GM23338 (cell line): Measurements from ENCODE around the gene MAD1L1. TPM values are rescaled to one million over a fixed set of nuclear protein-coding genes. Genes with fewer than 3 reads are reported as not detected.

Experiments
- ATAC-seq: fragments of 200-7000 bp; cut with Tn5 transposase; 3 replicates; pipeline ENCODE4 v1.9.1; 2020
- DNase-seq: peaks from one replicate; pipeline ENCODE4 v3.0.0-alpha.2; 2015; ENCODE audit warnings: low spot score
- H2AFZ ChIP-seq: fragments of 200-600 bp; sonication (generic); 2 replicates; pipeline ENCODE4 v1.8.0; 2016; ENCODE audit warnings: antibody characterized with exemption, mild to moderate bottlenecking, moderate library complexity
- H3F3A ChIP-seq: fragments of 200-600 bp; sonication (generic); replicated peaks from 2 replicates; pipeline ENCODE4 v1.8.0; 2017; ENCODE audit warnings: antibody characterized with exemption, mixed run types, low read depth
- H3K27ac ChIP-seq: fragments of 200-600 bp; sonication (generic); 2 replicates; pipeline ENCODE4 v1.6.1; 2016; ENCODE audit warnings: low read depth
- H3K27me3 ChIP-seq: fragments of 200-600 bp; sonication (generic); 2 replicates; pipeline ENCODE4 v1.8.0; 2016; ENCODE audit warnings: mild to moderate bottlenecking, mixed run types, moderate library complexity; ENCODE audit not compliant: insufficient read depth
- H3K36me3 ChIP-seq: fragments of 200-600 bp; sonication (generic); 2 replicates; pipeline ENCODE4 v1.8.0; 2016; ENCODE audit warnings: mild to moderate bottlenecking; ENCODE audit not compliant: insufficient read depth
- H3K4me1 ChIP-seq: fragments of 200-600 bp; sonication (generic); 2 replicates; pipeline ENCODE4 v1.8.0; 2016; ENCODE audit warnings: mild to moderate bottlenecking, moderate library complexity; ENCODE audit not compliant: insufficient read depth
- H3K4me2 ChIP-seq: fragments of 200-600 bp; sonication (generic); 2 replicates; pipeline ENCODE4 v1.7.1; 2017; ENCODE audit warnings: mixed run types
- H3K4me3 ChIP-seq: fragments of 200-600 bp; sonication (generic); 2 replicates; pipeline ENCODE4 v1.6.1; 2016; ENCODE audit warnings: mixed run types
- H3K79me2 ChIP-seq: fragments of 200-600 bp; sonication (generic); replicated peaks from 2 replicates; pipeline ENCODE4 v1.8.0; 2017; ENCODE audit warnings: mild to moderate bottlenecking; ENCODE audit not compliant: insufficient read depth
- H3K9me2 ChIP-seq: fragments of 200-600 bp; sonication (generic); 2 replicates; pipeline ENCODE4 v1.8.0; 2017; ENCODE audit not compliant: insufficient read depth
- H4K20me1 ChIP-seq: fragments of 200-600 bp; sonication (generic); replicated peaks from 2 replicates; pipeline ENCODE4 v1.8.0; 2017; ENCODE audit warnings: mild to moderate bottlenecking; ENCODE audit not compliant: insufficient read depth
- H3K27ac Mint-ChIP-seq: 2 replicates; pipeline ENCODE4 v1.8.0; 2020; ENCODE audit warnings: inconsistent platforms, mild to moderate bottlenecking, moderate library complexity, mixed read lengths
- H3K27me3 Mint-ChIP-seq: 3 replicates; pipeline ENCODE4 v1.8.0; 2022; ENCODE audit warnings: low read depth, mild to moderate bottlenecking, moderate library complexity, mixed read lengths, inconsistent platforms; ENCODE audit not compliant: insufficient read depth, poor library complexity
- H3K36me3 Mint-ChIP-seq: 3 replicates; pipeline ENCODE4 v1.8.0; 2021; ENCODE audit warnings: low read depth, mild to moderate bottlenecking, inconsistent platforms, moderate library complexity, mixed read lengths
- H3K4me1 Mint-ChIP-seq: 3 replicates; pipeline ENCODE4 v1.8.0; 2020; ENCODE audit warnings: mild to moderate bottlenecking, inconsistent platforms, mixed read lengths
- H3K4me3 Mint-ChIP-seq: 3 replicates; pipeline ENCODE4 v1.8.0; 2021; ENCODE audit warnings: moderate library complexity, mild to moderate bottlenecking, inconsistent platforms, mixed read lengths
- H3K9me3 Mint-ChIP-seq: 3 replicates; pipeline ENCODE4 v1.8.0; 2020; ENCODE audit warnings: moderate library complexity, mild to moderate bottlenecking, inconsistent platforms, mixed read lengths
- CREB1 ChIP-seq: fragments of 250-450 bp; sonication (Bioruptor Pico); IDR thresholded peaks from 2 replicates; pipeline ENCODE4 v1.5.0; 2020; ENCODE audit warnings: low read depth, mild to moderate bottlenecking, moderate library complexity
- ETS1 ChIP-seq: IDR thresholded peaks from 2 replicates; pipeline ENCODE4 v1.6.1; 2016; ENCODE audit warnings: antibody characterized with exemption
- EZH2 ChIP-seq: fragments of 200-600 bp; sonication (generic); IDR thresholded peaks from one replicate; pipeline ENCODE4 v1.8.0; 2017; ENCODE audit warnings: antibody characterized with exemption, mild to moderate bottlenecking, low read depth; ENCODE audit not compliant: unreplicated experiment
- EZH2phosphoT487 ChIP-seq: fragments of 200-600 bp; sonication (generic); IDR thresholded peaks from one replicate; pipeline ENCODE4 v1.8.1; 2018; ENCODE audit warnings: antibody characterized with exemption; ENCODE audit not compliant: unreplicated experiment
- JUNB ChIP-seq: IDR thresholded peaks from one replicate; pipeline ENCODE4 v1.6.1; 2016; ENCODE audit warnings: antibody characterized with exemption; ENCODE audit not compliant: unreplicated experiment
- NANOG ChIP-seq: IDR thresholded peaks from 2 replicates; pipeline ENCODE4 v1.6.1; 2016; ENCODE audit warnings: antibody characterized with exemption, borderline replicate concordance
- POLR2AphosphoS5 ChIP-seq: IDR thresholded peaks from 2 replicates; pipeline ENCODE4 v1.6.1; 2016; ENCODE audit warnings: antibody characterized with exemption, low read depth
- STAT1 ChIP-seq: IDR thresholded peaks from one replicate; pipeline ENCODE4 v1.6.1; 2016; ENCODE audit warnings: antibody characterized with exemption; ENCODE audit not compliant: unreplicated experiment
- ZNF114 ChIP-seq: fragments of 250-450 bp; sonication (Bioruptor Pico); IDR thresholded peaks from 2 replicates; pipeline ENCODE4 v1.5.0; 2020; ENCODE audit warnings: mild to moderate bottlenecking, moderate library complexity
- ZNF331 ChIP-seq: fragments of 250-450 bp; sonication (Bioruptor Pico); IDR thresholded peaks from 2 replicates; pipeline ENCODE4 v1.5.0; 2020; ENCODE audit warnings: low read depth, mild to moderate bottlenecking, moderate library complexity
- ZNF462 ChIP-seq: fragments of 250-450 bp; sonication (Bioruptor Pico); IDR thresholded peaks from 2 replicates; pipeline ENCODE4 v1.5.0; 2020; ENCODE audit warnings: mild to moderate bottlenecking, moderate library complexity
- polyA plus RNA-seq: library from polyadenylated mRNA; unstranded; fragments of >200 nt; fragmentation: Nextera tagmentation; extraction: Ambion mirVana; gene quantifications from 2 replicates; pipeline ENCODE4 v1.2.1, GENCODE V29; 2016
- total RNA-seq: library from RNA; depleted of rRNA; stranded (reverse); fragments of >200 nt; shearing (Covaris generic); gene quantifications from 2 replicates; pipeline ENCODE4 v1.2.3, GENCODE V29; 2014
- TF ChIP-seq, protein P1 (sequence below), 2 experiments: fragments of 200-600 bp in 1 of 2; sonication (generic) in 1 of 2; conservative IDR thresholded peaks; 2 replicates each; pipeline versions ENCODE4 v1.5.1 to v1.6.1; 2016 to 2017; ENCODE audit warnings: antibody characterized with exemption in 2 of 2, low read depth in 2 of 2, mild to moderate bottlenecking in 2 of 2, moderate library complexity in 1 of 2
- TF ChIP-seq, protein P2 (sequence below): IDR thresholded peaks from one replicate; pipeline ENCODE4 v1.6.1; 2018; ENCODE audit warnings: antibody characterized with exemption; ENCODE audit not compliant: unreplicated experiment

MAD1L1 gene
- total and polyA plus RNA-seq, 2 experiments from 2014 or later = 40.3 to 59.3 TPM

GRCh38 chr7:2114926-2115759 lies 117.6 kb downstream of the MAD1L1 start:
- no peak for DNase-seq
- H3K4me3 Mint-ChIP-seq = no peak overlapping the region
- Histone ChIP-seq H3K27ac (peak overlapping the region; percentile 19; the same call in 1 of the 2 replicates), H3K36me3 (no peaks in the 10 kb centered on the region), H3K79me2 (peaks cover 11% of the 10 kb centered on the region; the same call in 1 of the 2 replicates), H3K4me1 (no peaks in the 10 kb centered on the region), H3K9me2 (no peaks in the 10 kb centered on the region), H3F3A (no peaks in the 10 kb centered on the region), H3K27me3 (no peaks in the 10 kb centered on the region), H3K4me3 (no peak overlapping the region), H4K20me1 (0 out of 2 replicates have a peak, but pooled peaks cover 7% of the 10 kb centered on the region), H3K4me2 (no peak overlapping the region), H2AFZ (no peak overlapping the region)
- no peak for ATAC-seq
- H3K27me3 Mint-ChIP-seq = peaks cover 24% of the 10 kb centered on the region
- H3K36me3 Mint-ChIP-seq = peaks cover 10% of the 10 kb centered on the region
- H3K4me1 Mint-ChIP-seq = peaks cover 13% of the 10 kb centered on the region
- peak overlapping the region; percentile 70; the same call in 1 of the 2 replicates for H3K27ac Mint-ChIP-seq
- no peaks in the 10 kb centered on the region for H3K9me3 Mint-ChIP-seq
- no peak for TF ChIP-seq ZNF462 (CRISPR knock-in tag)
- no peak for TF ChIP-seq JUNB
- TF ChIP-seq ZNF331 (CRISPR knock-in tag) = no peak
- TF ChIP-seq POLR2AphosphoS5 = no peak
- no peak for TF ChIP-seq EZH2
- no peak for TF ChIP-seq ZNF114 (CRISPR knock-in tag)
- TF ChIP-seq CREB1 (CRISPR knock-in tag) = no peak
- no peak for TF ChIP-seq EZH2phosphoT487
- no peak for TF ChIP-seq ETS1
- TF ChIP-seq, protein P1, sequence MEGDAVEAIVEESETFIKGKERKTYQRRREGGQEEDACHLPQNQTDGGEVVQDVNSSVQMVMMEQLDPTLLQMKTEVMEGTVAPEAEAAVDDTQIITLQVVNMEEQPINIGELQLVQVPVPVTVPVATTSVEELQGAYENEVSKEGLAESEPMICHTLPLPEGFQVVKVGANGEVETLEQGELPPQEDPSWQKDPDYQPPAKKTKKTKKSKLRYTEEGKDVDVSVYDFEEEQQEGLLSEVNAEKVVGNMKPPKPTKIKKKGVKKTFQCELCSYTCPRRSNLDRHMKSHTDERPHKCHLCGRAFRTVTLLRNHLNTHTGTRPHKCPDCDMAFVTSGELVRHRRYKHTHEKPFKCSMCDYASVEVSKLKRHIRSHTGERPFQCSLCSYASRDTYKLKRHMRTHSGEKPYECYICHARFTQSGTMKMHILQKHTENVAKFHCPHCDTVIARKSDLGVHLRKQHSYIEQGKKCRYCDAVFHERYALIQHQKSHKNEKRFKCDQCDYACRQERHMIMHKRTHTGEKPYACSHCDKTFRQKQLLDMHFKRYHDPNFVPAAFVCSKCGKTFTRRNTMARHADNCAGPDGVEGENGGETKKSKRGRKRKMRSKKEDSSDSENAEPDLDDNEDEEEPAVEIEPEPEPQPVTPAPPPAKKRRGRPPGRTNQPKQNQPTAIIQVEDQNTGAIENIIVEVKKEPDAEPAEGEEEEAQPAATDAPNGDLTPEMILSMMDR (conservative IDR thresholded peaks at IDR 0.05; ENCODE audit: low read depth in 2 of 2) = no peak
- TF ChIP-seq NANOG = no peak
- TF ChIP-seq, protein P2, sequence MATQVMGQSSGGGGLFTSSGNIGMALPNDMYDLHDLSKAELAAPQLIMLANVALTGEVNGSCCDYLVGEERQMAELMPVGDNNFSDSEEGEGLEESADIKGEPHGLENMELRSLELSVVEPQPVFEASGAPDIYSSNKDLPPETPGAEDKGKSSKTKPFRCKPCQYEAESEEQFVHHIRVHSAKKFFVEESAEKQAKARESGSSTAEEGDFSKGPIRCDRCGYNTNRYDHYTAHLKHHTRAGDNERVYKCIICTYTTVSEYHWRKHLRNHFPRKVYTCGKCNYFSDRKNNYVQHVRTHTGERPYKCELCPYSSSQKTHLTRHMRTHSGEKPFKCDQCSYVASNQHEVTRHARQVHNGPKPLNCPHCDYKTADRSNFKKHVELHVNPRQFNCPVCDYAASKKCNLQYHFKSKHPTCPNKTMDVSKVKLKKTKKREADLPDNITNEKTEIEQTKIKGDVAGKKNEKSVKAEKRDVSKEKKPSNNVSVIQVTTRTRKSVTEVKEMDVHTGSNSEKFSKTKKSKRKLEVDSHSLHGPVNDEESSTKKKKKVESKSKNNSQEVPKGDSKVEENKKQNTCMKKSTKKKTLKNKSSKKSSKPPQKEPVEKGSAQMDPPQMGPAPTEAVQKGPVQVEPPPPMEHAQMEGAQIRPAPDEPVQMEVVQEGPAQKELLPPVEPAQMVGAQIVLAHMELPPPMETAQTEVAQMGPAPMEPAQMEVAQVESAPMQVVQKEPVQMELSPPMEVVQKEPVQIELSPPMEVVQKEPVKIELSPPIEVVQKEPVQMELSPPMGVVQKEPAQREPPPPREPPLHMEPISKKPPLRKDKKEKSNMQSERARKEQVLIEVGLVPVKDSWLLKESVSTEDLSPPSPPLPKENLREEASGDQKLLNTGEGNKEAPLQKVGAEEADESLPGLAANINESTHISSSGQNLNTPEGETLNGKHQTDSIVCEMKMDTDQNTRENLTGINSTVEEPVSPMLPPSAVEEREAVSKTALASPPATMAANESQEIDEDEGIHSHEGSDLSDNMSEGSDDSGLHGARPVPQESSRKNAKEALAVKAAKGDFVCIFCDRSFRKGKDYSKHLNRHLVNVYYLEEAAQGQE = no peak
- no peak for TF ChIP-seq STAT1
